SW480 (cell line): ENCODE measurements around the gene FBXL3.
A peak's percentile ranks its signal among the peaks of the same experiment; 100 is the strongest.
"Not testable (repeated sequence)": the region's sequence is repeated elsewhere in the genome, so short reads cannot be mapped to it uniquely, and the experiment has no call there.

Experiments
- DNase-seq: peaks from one replicate; pipeline ENCODE4 v3.0.0-alpha.2; 2016; ENCODE audit warnings: low spot score

The FBXL3 gene

DNA sequence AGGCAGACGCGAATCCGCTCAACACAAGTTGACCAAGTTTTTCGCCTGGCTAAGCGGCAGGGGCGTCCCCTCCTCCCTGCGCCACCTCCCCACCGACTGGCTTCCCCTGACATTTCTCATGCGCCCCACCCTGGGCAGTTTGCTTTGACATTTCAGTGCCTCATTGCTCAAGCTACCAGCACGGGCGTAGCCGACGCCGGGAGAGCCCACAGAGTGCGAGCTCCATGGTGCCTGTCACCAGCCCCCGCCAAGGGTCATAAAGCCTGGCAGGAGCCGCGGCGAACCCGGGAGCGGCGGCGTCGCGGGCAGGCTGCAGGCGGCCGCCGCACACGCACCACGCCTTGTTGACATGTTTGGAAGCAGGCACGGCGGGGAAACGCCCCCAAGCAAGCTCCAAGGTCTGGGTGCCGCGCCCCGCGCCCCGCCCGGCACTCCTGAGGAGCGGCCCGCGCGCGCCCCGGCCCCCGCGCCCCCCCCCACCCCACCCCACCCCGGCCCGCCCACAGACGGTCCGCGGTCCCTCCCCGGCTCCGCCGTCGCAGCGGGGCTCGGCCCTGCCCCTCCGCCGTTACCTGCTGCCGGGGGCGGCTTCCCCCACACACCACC lies 601 bp downstream of the FBXL3 start:
- peak; percentile 82 for DNase-seq

GRCh38 chr13:77022341-77022740 lies 4.6 kb downstream of the FBXL3 start:
- no peak for DNase-seq

GRCh38 chr13:77019756-77020155 lies 7.2 kb downstream of the FBXL3 start:
- no peak for DNase-seq

- no peak for DNase-seq
Measured at GRCh38 chr13:77016888-77017623, 9.9 kb downstream of the FBXL3 start.

- no peak for DNase-seq
Measured at GRCh38 chr13:77016251-77016812, 10.6 kb downstream of the FBXL3 start.

DNA sequence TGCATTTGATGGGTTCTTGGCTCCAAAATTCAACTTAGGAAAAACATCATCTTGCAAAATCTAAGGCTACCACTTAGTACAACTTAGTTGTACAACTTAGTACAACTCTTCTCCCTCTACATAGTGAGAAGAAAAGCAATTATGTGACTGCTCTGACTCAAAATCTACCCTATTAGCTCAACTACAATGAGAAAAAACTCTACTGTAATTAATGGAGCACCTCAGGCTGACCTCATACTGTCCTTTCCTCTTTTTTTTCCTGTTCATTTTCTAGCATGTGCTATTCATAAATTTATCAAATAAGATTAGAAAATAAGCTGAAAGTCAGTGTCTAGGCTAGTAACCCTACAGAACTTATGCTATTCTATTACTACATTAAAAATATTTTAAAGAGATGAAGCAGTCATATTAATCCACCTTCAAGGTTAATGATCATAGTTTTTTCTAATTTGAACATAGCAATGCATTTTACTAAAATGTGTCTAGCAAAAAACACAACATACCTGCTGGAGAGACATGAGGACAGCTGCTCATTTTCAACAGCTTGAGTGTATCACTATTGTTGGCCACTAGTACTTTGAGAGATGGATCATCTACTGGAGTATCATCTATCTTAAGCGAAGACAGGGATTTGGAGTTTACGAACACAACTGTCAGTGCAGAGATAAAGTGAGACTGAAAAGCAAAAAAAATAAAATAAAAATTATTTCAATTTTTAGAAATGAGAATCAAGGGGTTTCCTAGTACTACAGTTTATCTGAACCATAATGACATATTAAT lies 11.9 kb downstream of the FBXL3 start:
- DNase-seq, result no peak

DNA sequence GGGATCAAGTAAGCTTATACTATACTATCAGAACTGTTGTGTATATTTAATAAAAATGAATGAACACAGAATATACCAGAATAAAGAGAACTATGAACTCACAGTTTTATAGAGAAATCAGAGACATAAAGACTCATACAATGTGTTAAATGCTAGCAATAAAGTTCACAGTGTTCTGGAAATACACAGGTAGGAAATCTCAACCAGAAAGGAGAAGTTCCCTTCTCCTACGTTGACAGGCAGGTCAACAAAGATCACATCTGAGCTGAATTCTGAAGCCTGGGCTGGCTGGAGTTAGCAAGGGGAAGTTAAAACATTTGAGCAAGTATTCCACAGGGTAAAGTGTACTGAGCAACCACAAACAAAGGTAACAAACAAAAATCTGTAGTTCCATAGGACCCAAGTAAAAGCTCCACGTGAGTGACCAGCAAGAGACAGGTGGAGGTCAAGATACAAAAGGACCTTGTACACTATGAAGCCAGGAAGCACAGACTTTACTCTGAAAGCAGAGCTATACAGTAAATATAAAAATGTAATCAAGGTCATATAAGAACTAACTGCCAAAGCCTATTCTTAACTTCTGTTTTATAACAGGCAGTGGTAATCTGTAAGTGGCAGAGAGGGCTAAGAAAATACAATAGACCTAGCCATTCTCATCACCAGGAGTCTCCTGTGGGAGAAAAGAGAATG lies 13.0 kb downstream of the FBXL3 start:
- DNase-seq, result no peak

DNA sequence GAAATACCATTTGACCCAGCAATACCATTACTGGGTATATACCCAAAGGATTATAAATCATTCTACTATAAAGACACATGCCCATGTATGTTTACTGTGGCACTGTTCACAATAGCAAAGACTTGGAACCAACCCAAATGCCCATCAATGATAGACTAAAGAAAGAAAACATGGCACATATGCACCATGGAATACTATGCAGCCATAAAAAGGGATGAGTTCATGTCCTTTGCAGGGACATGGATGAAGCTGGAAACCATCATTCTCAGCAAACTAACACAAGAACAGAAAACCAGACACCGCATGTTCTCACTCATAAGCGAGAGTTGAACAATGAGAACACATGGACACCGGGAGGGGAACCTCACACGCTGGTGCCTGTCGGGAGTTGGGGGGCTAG lies 17.2 kb downstream of the FBXL3 start:
- not testable (repeated sequence) for DNase-seq

DNA sequence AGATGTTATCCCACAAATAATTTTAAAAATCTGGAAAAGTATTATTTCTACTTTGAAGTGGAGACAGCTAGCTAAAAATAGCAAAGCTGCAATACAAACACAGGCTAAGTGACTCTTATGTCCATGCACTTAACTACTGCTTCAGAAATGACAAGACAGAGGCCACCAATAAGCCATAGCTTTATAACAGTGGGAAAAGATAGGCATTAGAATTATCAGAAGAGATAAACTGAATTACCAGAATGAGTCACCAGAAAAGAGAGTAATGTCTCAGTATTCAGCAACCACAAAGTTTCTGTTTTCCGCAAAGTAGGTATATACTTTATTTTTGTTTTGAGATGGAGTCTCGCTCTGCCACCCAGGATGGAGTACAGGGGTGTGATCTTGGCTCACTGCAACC lies 17.9 kb downstream of the FBXL3 start:
- no peak for DNase-seq

- DNase-seq, result not testable (repeated sequence)
Measured at GRCh38 chr13:77008337-77008736, 18.6 kb downstream of the FBXL3 start.

GRCh38 chr13:77002590-77003190 lies 24.3 kb downstream of the FBXL3 start:
- DNase-seq, result peak; percentile 18

DNA sequence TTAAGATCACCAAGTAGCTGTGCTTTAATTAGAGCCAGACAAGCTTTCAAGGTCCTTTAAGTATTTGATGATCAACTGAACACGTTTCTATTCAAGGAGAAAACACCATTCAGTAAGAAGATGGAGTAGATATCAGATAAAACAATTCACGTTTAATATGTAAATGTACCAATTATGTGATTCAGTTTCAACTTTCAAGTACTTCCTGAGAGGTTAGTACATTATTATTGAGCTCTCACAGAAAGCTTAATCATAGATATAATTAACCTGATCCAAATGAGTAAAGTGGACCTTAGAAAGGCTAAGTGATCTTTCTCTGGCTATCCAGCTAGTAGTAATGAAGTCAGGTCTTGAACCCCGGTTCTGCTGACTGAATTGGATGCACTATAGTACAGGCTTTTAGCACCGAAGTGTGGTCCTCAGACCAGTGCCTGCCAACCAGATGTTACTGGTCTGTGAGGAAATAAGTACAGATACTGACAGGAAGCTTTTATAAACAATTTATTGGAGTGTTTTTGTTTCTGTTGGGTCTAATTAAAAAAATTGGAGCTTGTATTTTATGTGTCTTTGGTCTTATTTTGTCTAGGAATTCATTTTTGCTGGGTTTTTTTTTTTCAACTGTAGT lies 24.9 kb downstream of the FBXL3 start:
- DNase-seq, result no peak

- DNase-seq, result no peak
Measured at GRCh38 chr13:77001540-77001939, 25.4 kb downstream of the FBXL3 start.

GRCh38 chr13:77000475-77000874 lies 26.5 kb downstream of the FBXL3 start:
- DNase-seq, result no peak

GRCh38 chr13:76994281-76994680 lies 32.7 kb downstream of the FBXL3 start:
- no peak for DNase-seq

GRCh38 chr13:76993473-76993872 lies 33.5 kb downstream of the FBXL3 start:
- no peak for DNase-seq

GRCh38 chr13:76993021-76993420 lies 33.9 kb downstream of the FBXL3 start:
- no peak for DNase-seq

GRCh38 chr13:76992548-76993001 lies 34.4 kb downstream of the FBXL3 start:
- DNase-seq, result peak; percentile 27

- DNase-seq, result peak; percentile 93
Measured at GRCh38 chr13:76991796-76992547, 35.0 kb downstream of the FBXL3 start, which contains the start of gene CLN5. Gene CLN5 (plus strand): TSS chr13:76992081. CDS start chr13:76992099, 18 bp downstream.

GRCh38 chr13:76991432-76991795 lies 35.5 kb downstream of the FBXL3 start:
- peak; percentile 46 for DNase-seq
